HG03457 (cell line): ENCODE measurements around the gene PRKCE.

ENCODE experiments used
- ATAC-seq: cut with Tn5 transposase; IDR thresholded peaks from one replicate; pipeline ENCODE4 v1.9.1; 2021; ENCODE audit warnings: moderate number of reproducible peaks; ENCODE audit not compliant: unreplicated experiment

PRKCE gene

DNA sequence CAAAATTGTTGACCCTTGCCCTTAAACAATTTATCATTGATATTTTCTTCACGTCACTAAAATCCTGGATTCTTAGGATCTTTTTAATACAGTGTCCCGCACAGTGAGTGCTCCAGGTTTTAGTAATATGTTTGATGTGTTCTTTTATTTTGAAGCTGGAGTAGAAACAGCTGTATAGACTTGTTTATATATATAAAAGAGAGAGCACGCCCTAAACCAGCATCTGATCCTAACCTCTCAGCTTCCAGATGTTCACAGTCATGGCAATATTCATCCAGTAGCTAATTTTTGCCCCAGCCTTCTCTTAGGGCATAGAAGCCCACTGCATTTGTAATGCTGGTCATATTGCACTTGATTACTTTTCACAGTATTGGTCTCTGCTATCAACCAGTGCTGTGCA lies 475.7 kb downstream of the PRKCE start:
- ATAC-seq, result no peak

- no peak for ATAC-seq
These were observed 479.0 kb downstream of the PRKCE start for GRCh38 chr2:46130511-46130910.

GRCh38 chr2:46132996-46133395 lies 481.5 kb downstream of the PRKCE start:
- no peak for ATAC-seq

GRCh38 chr2:46134531-46135227 lies 483.2 kb downstream of the PRKCE start:
- no peak for ATAC-seq

DNA sequence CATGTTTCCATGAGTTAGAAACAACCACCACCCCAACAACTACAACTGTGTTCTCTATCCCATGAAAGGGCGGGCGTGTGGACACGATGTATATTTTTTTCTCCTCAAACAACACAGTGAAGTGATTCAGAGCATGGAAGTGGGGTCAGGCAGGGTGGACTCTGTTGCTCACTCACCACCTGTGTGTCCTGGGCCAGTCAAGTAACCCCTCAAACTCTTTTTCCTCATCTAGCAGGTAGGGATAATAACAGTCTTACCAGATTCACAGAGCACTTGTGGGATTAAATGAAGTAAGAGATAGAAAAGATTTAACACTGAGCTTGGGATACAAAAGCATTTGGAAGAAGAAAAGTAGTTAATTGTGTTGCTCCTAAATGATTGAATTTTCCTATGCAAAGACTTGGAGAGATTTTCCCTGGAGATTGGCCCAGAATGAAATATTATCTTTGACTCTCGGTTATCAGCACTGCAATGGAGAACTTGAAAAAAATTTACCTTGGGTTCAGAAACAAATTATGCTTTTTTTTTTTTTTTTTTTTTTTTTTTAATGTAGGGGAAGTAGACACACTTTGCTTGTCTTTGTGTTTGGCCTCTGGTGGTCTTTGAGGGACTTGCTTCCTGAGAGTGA lies 483.9 kb downstream of the PRKCE start:
- ATAC-seq, result no peak

DNA sequence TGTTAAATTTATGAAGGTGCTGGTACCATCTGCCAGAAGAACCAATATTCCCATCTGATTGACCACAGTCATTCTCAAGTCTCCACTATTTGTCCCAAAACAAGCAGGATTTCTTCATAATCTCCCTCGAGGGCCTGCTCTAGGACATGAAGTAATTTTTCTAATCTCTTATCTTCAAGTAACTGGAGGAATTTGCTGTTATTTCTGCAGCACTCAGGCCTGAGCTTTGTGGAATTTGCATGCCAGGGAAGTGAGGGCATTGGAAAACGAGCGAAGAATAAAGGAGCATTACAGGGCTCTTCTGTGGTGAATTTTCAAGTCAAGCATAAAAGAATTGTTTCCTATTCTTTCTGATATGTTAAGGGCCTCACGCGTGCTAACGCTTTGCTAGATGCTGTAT lies 484.5 kb downstream of the PRKCE start:
- ATAC-seq, result no peak

DNA sequence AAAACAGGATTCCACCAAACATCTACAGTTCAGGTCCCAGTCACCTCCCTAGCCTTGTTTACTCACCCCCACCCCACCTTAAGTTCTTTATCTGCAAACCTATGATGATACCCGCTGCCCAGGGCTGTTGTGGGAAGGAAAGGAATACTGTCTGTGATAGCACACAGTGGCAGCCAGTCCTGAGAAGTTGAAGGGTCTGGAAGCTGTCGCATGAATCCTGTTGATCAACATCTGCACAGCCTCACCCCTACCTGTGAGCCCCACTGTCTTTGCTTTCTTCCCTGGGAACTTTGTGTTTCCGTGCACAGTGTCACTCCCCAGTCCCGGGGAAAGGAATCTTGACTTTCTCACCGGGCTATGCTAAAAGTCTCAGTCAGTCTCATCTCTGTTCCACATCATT lies 485.0 kb downstream of the PRKCE start:
- no peak for ATAC-seq

DNA sequence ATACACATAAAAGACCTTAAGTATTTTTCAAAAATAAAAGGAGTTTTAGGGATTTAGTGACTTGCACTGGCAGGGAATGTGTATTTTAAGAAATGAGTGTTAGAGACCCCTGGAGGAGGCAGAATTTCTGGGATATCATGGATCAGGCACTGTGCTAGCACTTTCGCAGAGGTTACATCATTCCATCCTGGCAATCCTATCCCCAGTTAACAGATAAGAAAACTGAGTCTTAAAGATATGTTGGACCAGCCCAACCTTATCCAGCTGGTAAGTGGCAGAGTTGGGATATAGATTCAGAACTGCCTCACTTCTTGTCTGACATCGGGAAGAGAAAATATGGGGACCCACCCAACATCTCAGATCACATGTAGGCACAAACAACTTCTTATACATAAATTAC lies 485.5 kb downstream of the PRKCE start:
- no peak for ATAC-seq

- no peak for ATAC-seq
These were observed 491.3 kb downstream of the PRKCE start for GRCh38 chr2:46142546-46143428.

DNA sequence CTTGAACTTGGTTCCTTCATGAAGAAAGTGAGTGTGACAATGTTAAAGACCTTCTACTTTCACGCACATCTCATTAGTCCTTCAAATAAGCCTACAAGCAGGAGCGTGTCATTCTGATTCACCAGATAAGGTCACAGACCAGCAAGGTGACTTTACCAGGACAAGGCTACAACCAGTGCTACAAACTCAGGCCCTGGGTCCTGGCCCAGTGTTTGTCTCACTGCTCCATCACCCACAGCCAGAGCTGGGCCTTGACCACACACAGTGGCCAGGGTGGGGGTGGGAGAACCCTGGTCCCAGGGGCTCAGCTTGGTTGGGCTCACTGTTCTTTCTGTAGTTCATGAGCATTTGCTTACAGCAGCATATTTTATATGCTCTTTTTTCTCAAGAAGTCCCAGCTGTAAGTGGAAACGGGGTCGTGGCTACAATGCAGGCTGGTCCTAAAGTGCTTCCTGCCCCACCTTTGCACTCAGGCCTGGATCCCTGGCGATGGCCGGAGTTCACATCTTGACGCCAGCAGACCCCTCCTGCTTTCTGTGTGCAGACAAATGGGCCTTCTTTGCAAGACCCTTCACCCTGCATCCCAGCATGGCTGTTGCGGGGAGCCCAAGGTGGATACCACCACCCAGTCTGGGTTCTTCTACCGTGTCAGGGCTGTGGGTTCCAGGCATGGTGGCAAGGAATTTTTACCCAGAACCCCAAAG lies 492.1 kb downstream of the PRKCE start:
- ATAC-seq, result no peak

DNA sequence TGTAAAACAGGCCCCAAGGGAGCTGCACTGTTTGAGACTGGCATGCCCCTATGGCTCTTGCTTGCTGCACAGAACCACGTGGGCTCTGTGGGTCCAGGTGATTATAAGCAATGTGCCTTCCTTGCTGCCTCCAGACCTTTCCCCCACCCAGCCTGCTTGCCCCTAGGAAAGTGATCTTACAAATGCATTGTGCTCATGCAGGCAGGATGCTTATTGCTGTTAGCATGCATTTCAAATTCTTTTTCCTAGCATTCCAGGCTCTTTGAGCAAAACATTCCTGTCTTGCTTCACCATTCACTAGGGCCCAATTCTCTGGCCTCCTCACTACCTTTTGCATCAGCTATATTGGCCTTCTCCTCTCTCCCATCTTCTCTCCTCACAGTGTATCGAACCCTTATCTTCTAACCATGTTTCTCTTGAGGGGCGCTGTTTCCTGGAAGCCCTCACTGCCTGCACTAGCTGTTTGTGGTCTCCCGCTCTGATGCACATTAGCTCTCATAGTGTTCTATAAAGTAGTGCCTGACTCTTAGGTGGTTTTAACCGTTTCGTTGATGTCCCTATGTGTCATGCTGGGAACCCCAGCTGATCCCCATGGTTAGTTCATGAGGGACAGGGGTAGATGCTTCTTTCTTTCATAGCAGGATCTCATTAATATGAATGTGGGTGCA lies 492.8 kb downstream of the PRKCE start:
- no peak for ATAC-seq

DNA sequence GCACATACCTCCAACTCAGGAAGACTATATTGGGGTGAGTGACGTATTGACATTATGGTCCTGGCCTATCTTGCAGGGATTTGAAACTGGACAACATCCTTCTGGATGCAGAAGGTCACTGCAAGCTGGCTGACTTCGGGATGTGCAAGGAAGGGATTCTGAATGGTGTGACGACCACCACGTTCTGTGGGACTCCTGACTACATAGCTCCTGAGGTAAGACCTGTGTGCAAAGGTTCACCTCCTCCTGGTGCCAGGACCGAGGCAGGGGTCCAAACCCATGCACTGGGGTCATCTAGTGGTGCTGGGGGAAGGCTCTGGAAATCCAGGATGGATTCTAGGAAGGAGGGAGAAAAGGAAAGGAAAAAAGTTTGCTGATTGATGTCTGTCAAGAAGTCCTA lies 493.5 kb downstream of the PRKCE start:
- ATAC-seq, result no peak

DNA sequence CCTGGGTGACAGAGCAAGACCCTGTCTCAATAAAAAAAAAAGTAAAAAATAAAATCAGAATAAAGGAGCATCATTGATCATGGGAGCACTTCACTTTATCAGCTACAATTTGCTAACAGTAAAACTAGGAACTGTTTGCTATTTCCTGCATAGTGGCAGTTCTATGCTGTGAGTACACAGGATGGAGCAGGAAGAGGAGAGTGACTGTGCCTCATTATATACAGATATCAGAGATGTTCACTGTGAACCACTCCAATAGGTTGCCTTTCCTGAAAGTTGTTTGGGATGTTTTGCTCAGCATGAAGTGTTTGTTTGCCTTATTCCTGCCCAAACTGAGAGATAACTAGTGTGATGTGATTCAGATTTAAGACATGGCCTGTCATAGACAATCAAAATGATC lies 494.4 kb downstream of the PRKCE start:
- no peak for ATAC-seq

GRCh38 chr2:46146866-46147502 lies 495.5 kb downstream of the PRKCE start:
- no peak for ATAC-seq

GRCh38 chr2:46147626-46148368 lies 496.3 kb downstream of the PRKCE start:
- no peak for ATAC-seq

DNA sequence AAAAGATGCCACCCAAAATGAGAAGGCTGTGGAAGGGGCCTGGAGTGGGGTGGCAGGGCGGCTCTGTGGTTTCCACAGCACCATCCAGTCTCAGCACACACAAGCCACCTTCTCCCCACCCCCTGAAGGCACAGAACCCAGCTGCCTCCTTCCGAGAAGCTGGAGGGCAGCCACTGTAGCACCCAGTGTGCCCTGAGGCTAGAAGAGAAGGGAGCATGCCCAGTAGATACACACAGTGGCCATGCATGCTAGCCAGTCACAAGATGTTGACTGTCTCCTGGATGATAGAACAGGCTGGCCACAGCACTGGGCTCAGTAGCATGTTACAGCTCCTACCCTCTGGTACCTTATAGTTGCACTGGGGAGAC lies 496.9 kb downstream of the PRKCE start:
- ATAC-seq, result no peak

DNA sequence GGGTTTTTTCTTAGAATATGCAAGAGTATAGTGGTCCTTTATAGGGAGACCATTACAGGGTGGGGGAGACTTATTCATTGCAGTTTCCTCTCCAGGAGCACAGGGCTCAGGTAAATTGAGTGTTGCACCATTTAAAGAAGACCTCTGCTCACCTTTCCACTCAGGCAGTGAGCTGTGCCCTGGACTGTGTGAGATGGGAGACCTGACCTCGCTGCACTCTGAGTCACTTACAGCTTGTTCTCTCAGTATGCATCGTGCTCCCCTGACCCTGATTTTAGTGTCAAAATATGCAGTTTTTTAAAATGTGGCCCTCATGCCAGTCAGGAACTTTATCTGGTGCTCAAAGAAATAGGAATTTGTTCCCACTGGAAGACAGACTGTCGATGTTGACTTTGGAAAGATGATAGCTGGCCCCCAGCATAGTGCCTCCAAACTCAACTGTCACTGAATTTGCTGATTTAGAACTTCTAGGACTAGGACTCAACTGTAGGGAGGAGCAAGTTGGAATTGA lies 499.0 kb downstream of the PRKCE start:
- no peak for ATAC-seq

GRCh38 chr2:46151577-46151976 lies 500.1 kb downstream of the PRKCE start:
- ATAC-seq, result no peak

GRCh38 chr2:46153996-46154753 lies 502.7 kb downstream of the PRKCE start:
- ATAC-seq, result no peak
